Measurements from ENCODE around the gene ABHD12B.
"Not testable (repeated sequence)": the region's sequence is repeated elsewhere in the genome, so short reads cannot be mapped to it uniquely, and the experiment has no call there.

ABHD12B gene

DNA sequence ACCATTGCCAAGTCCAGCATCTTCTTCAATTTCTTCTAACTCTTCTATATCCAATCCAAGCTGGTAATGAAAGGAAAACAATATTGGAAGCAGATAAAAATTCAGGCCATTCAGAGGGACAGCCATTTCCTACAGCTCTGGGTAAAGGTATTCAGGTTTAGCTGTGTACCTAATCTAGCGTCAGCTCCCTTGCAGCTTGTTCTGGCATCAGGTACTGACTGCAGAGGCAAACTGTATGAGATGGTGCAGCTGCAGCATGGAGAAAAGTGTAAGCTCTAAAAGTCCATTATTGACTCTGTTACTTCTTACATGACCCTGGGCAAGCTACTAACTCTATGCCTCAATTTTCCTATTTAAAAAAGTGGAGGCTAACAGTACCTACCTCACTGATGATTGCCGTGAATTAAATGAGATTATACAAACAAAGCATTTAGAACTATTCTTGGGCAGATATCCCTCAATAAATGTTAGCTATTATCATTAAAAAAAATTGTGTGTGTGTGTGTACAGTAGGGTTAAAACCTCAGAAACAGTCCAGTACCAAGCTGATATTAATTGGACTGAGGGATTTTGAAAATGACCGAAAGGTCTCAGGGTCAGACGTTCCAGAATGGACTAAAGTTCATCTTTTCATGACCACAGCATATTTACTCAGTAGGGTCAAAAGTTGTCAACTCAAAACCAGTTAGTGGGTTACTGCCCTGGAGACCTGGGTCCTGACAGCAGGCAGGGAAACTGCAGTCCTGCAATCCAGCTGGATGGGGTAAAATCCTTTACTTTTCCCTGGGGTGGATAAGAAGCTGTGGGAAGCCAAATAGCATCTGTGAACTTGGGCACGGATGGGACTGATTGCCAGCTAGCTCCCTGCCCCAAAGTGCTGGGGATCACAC, 63.5 kb downstream of the ABHD12B start:
- no peak for DNase-seq (ENCODE audit: low read depth in 2 of 2)

DNA sequence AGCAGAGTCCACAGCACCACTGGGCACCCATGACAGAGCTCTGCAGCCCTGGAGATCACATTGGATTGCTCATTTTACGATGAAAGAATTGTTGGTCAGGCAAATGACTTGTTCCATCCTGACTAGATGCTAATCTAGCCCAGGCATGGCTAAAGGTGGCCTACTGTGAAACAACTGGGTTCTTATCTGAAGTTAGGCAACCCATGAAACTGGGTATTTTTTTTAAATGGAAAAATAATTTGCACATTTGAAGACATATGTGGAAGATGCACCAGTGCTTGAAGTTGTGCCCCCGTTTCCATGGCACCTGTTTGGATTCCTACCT, 64.1 kb downstream of the ABHD12B start:
- DNase-seq (ENCODE audit: low read depth in 2 of 2), result no peak

GRCh38 chr14:50936882-50937281, 65.0 kb downstream of the ABHD12B start:
- no peak for DNase-seq (ENCODE audit: low read depth in 2 of 2)

- no peak for DNase-seq (ENCODE audit: low read depth in 2 of 2)
Measured at GRCh38 chr14:50937325-50937724, 65.5 kb downstream of the ABHD12B start.

GRCh38 chr14:50937800-50938199, 65.9 kb downstream of the ABHD12B start:
- DNase-seq (ENCODE audit: low read depth in 2 of 2), result no peak

- no peak for DNase-seq (ENCODE audit: low read depth in 2 of 2)
Measured at GRCh38 chr14:50941151-50941550, 69.3 kb downstream of the ABHD12B start.

GRCh38 chr14:50941638-50942037, 69.8 kb downstream of the ABHD12B start:
- not testable (repeated sequence) for DNase-seq (ENCODE audit: low read depth in 2 of 2)

- DNase-seq (ENCODE audit: low read depth in 2 of 2), result no peak
Measured at GRCh38 chr14:50943261-50943942, 71.5 kb downstream of the ABHD12B start.

DNA sequence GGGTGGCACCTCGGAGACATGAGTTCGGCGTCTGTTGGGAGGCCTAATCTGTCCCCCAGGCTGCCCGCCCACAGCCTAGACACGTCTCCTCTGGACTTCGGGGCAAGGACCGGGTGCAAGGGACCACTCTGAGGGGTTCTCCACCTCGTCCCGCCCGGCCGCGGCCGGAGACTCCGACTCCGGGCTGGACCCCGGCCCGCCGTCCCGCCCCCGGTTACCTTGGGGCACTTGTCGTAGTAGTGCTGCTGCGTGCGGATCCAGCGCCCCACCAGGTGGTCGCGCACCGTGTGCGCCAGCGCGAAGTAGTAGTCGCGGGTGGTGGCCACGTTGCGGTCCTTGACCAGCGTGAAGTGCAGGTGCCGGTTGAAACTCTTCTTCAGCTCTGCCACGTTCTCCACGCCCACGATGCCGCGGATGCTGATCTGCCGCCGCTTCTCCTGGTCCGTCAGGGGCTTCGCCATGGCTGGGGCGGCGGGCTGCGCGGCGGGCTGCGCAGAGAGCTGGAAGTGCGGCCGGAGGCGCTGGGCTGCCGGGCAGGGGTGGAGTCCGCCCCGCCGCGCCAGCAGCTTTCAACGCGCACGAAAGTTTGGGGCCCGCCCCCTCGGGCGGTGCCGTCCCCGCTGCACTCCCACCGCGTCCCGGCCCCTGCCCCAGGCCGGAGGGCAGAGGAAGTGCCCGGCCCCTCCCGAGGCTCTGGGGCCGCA, 72.2 kb downstream of the ABHD12B start, which contains the start of gene PYGL:
TSS of gene PYGL (minus strand) at position 541 of the 704 bp plus-strand sequence. CDS start at position 461, 80 bp downstream.
- no peak for DNase-seq (ENCODE audit: low read depth in 2 of 2)

DNA sequence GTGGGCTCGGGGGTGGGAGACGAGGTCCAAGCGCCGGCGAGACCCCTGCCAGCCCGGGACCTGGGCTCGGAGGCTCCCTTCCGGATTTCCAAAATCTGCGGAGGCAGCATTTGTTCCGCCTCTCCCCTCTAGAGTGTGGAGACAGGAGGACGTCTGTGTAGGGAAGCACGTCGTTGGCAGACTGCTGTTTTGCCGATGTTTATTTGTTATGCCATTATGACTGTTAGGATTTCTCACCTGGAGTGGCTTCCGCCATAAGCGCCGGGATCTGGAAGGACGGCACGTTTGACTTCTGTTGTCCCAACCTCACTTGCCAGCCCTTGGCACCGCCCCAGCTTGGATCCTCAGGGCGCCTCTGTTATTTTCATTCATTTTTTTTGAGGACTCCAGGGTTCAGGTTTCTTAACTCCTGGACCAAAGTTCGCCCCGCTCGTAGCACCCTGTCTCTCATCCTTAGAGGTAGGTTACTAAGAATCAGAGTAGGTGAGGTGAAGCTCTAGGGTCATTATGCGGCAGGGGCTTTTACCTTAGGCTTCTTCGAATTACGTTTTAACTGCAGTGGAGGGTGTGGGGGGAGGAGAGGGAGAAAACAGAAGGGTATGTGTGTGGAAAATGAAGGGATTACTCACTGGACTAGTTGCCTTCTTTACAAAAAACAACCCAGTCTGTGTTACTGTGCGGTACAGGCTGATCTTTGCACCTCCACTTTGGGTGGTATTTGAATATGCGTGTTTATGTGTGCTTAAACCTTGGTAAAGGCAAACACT, 73.0 kb downstream of the ABHD12B start:
- DNase-seq (ENCODE audit: low read depth in 2 of 2), result no peak

GRCh38 chr14:50946234-50946935, 74.5 kb downstream of the ABHD12B start:
- no peak for DNase-seq (ENCODE audit: low read depth in 2 of 2)

DNA sequence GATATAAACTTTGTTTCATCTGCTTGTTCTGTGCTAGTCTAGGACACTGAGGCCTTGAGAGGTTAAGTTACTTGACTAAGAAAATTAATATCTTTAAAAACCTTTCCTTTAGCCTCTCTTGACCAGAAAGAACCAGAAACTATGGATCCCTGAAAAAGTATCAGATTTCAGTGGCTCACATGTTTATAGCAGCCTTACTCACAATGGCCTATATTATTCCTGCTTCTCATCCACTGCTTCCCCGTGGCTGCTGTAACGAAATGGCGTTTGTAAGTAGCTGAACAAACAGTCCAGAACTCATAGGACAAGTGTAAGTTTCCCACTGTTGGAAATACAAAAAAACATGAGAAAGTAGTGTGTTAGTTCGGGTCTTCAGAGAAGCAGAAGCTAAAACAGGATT, 75.6 kb downstream of the ABHD12B start:
- no peak for DNase-seq (ENCODE audit: low read depth in 2 of 2)

DNA sequence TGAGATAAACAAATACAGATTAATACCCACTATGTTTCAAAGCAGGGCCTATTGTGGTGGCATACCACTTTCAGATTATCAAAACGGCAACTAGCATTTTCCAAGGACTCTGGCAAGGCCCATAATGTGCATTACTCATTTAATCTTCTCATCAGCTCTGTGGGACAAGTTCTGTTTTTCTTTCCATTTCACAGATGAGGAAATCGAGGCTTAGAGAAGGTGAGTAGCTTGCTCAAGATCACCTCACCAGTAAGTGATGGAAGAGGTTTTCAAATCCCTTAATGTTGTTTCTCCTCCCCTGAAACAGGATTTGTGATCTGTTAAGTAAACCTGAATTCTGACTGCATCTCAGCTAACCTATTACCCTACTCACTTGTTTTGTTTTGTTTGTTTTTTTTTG, 76.4 kb downstream of the ABHD12B start:
- DNase-seq (ENCODE audit: low read depth in 2 of 2), result no peak

GRCh38 chr14:50951032-50951431, 79.2 kb downstream of the ABHD12B start:
- DNase-seq (ENCODE audit: low read depth in 2 of 2), result no peak

- DNase-seq (ENCODE audit: low read depth in 2 of 2), result no peak
Measured at GRCh38 chr14:50953502-50953901, 81.6 kb downstream of the ABHD12B start.
